ENCODE data around the gene CLCF1. TPM values are rescaled to one million over a fixed set of nuclear protein-coding genes. Genes with fewer than 3 reads are reported as not detected.

CLCF1 gene
- polyA plus RNA-seq, 1 donor from 2014 or later = not detected

GRCh38 chr11:67372321-67372992 lies 941 bp downstream of the CLCF1 start:
- no peaks in the 10 kb centered on the region for H3K79me2 ChIP-seq (replicated peaks; ENCODE audit: insufficient read depth, low read length)
- no peak overlapping the region for H2AFZ ChIP-seq (ENCODE audit: low read depth, low read length)
- no peaks in the 10 kb centered on the region for H3F3A ChIP-seq (ENCODE audit: insufficient read depth, low read length, poor library complexity, severe bottlenecking)
- H3K4me2 ChIP-seq (ENCODE audit: low read length) = no peak overlapping the region
- peaks cover 42% of the 10 kb centered on the region for H3K27me3 ChIP-seq (ENCODE audit: insufficient read depth, low read depth, low read length)
- H4K20me1 ChIP-seq (ENCODE audit: insufficient read depth) = no peaks in the 10 kb centered on the region
- H3K27ac ChIP-seq (ENCODE audit: low read length) = no peak overlapping the region
- peak overlapping the region; percentile 57 for H3K9ac ChIP-seq (ENCODE audit: low read length)
- H3K9me2 ChIP-seq (ENCODE audit: insufficient read depth, low read length) = no peaks in the 10 kb centered on the region
- no peaks in the 10 kb centered on the region for H3K9me3 ChIP-seq (ENCODE audit: low read length)
- H3K36me3 ChIP-seq (ENCODE audit: insufficient read depth, low read length) = no peaks in the 10 kb centered on the region
- H3K4me3 ChIP-seq (ENCODE audit: low read length) = peak overlapping the region; percentile 64
- TF ChIP-seq RAD21 (conservative IDR thresholded peaks at IDR 0.05) (no peak), CTCF (IDR thresholded peaks at IDR 0.05; ENCODE audit: poor library complexity, severe bottlenecking) (no peak), MXI1 (conservative IDR thresholded peaks at IDR 0.05; ENCODE audit: poor library complexity, severe bottlenecking) (no peak), REST (IDR thresholded peaks at IDR 0.05; ENCODE audit: borderline replicate concordance) (no peak), EZH2 (IDR thresholded peaks at IDR 0.05; ENCODE audit: borderline replicate concordance, insufficient read depth, low read length, poor library complexity, severe bottlenecking) (no peak), EP300 (conservative IDR thresholded peaks at IDR 0.05; ENCODE audit: poor library complexity, severe bottlenecking) (no peak), TAF1 (IDR thresholded peaks at IDR 0.05; ENCODE audit: low read depth) (no peak), SMC3 (conservative IDR thresholded peaks at IDR 0.05; ENCODE audit: poor library complexity) (no peak), POLR2AphosphoS5 (IDR thresholded peaks at IDR 0.05) (no peak)

GRCh38 chr11:67371911-67372320 lies 1.5 kb downstream of the CLCF1 start:
- Histone ChIP-seq H3K36me3 (ENCODE audit: insufficient read depth, low read length) (no peaks in the 10 kb centered on the region), H3K27me3 (ENCODE audit: insufficient read depth, low read depth, low read length) (peaks cover 42% of the 10 kb centered on the region), H3K79me2 (replicated peaks; ENCODE audit: insufficient read depth, low read length) (no peaks in the 10 kb centered on the region), H4K20me1 (ENCODE audit: insufficient read depth) (no peaks in the 10 kb centered on the region), H3K9ac (ENCODE audit: low read length) (no peak overlapping the region), H3K9me3 (ENCODE audit: low read length) (no peaks in the 10 kb centered on the region), H3F3A (ENCODE audit: insufficient read depth, low read length, poor library complexity, severe bottlenecking) (no peaks in the 10 kb centered on the region), H3K4me3 (ENCODE audit: low read length) (peak overlapping the region; percentile 64), H3K4me2 (ENCODE audit: low read length) (no peak overlapping the region), H2AFZ (ENCODE audit: low read depth, low read length) (no peak overlapping the region), H3K9me2 (ENCODE audit: insufficient read depth, low read length) (no peaks in the 10 kb centered on the region), H3K27ac (ENCODE audit: low read length) (no peak overlapping the region)
- TF ChIP-seq REST (IDR thresholded peaks at IDR 0.05; ENCODE audit: borderline replicate concordance) (no peak), CTCF (IDR thresholded peaks at IDR 0.05; ENCODE audit: poor library complexity, severe bottlenecking) (no peak), RAD21 (conservative IDR thresholded peaks at IDR 0.05) (no peak), EP300 (conservative IDR thresholded peaks at IDR 0.05; ENCODE audit: poor library complexity, severe bottlenecking) (no peak), POLR2AphosphoS5 (IDR thresholded peaks at IDR 0.05) (no peak), EZH2 (IDR thresholded peaks at IDR 0.05; ENCODE audit: borderline replicate concordance, insufficient read depth, low read length, poor library complexity, severe bottlenecking) (no peak), TAF1 (IDR thresholded peaks at IDR 0.05; ENCODE audit: low read depth) (no peak), SMC3 (conservative IDR thresholded peaks at IDR 0.05; ENCODE audit: poor library complexity) (no peak), MXI1 (conservative IDR thresholded peaks at IDR 0.05; ENCODE audit: poor library complexity, severe bottlenecking) (no peak)

Data from neural cell (in vitro differentiated cells).